Fibroblast of skin of right quadriceps (primary cell): ENCODE results near the gene GLT1D1.
A peak's percentile ranks its signal among the peaks of the same experiment; 100 is the strongest.

Source experiments
- DNase-seq: peaks from one replicate; pipeline ENCODE4 v3.0.0-alpha.2; 2013

The GLT1D1 gene

GRCh38 chr12:128918481-128919260 lies 65.4 kb downstream of the GLT1D1 start:
- no peak for DNase-seq

GRCh38 chr12:128920468-128920867 lies 67.2 kb downstream of the GLT1D1 start:
- DNase-seq = peak; percentile 28

GRCh38 chr12:128928361-128928760 lies 75.1 kb downstream of the GLT1D1 start:
- DNase-seq = no peak

- DNase-seq = no peak
Measured at GRCh38 chr12:128929057-128929456, 75.8 kb downstream of the GLT1D1 start.

- no peak for DNase-seq
Measured at GRCh38 chr12:128930606-128931005, 77.3 kb downstream of the GLT1D1 start.

DNA sequence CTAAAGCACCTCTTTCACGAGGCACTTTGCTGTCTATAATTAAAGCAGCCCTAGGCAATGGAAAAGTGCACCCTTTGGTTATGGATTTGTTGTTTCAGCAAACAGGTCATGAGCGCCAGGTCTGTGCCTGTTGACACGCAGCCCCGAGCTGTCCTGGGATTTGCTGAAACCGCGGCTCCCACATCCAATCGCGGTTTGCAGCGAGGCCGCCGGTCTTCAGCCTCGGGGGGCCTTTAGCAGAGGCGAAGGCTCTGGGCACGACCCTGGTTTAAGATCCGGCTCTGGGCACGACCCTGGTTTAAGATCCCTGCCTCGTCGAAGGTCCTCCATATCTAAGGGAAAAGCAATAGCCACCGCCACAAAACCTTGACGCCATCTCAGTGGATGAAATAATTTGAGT lies 79.2 kb downstream of the GLT1D1 start:
- DNase-seq = no peak

DNA sequence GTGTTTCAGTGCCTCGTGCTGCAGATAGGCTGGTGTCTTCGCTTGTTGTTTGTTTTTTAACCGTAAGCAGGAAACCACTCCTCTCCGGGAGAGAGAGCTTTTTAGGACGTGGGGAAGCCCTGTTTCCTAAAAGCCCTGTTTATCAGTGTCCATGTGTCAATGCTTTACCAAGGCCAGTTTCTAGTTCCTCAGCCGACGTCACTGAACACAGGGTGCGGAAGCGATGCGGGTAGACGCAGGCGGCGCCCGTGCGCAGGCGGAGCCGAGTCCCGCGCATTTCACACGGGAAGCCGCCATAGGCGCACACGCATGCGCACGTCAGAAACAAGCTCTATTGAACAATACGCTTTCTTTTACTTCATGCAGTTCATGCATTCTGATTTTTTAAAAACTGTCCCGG lies 79.8 kb downstream of the GLT1D1 start:
- no peak for DNase-seq

DNA sequence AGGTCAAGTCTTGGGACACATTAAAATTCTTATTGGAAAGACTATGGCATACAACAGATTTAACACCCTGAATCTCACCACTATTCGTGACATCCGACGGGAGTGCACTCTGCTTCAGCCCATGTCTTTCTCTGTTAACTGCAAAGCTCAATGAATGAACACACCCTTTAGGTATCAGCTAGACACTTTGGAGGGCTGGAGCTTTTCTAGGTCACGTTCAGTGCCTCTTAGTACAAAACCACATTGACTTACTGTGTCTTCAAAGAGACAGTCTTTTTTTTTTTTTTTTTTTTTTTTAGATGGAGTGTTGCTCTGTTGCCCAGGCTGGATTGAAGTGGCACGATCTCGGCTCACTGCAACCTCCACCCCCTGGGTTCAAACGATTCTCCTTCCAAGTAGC lies 80.6 kb downstream of the GLT1D1 start:
- no peak for DNase-seq

- DNase-seq = no peak
Measured at GRCh38 chr12:128938886-128939285, 85.6 kb downstream of the GLT1D1 start.

DNA sequence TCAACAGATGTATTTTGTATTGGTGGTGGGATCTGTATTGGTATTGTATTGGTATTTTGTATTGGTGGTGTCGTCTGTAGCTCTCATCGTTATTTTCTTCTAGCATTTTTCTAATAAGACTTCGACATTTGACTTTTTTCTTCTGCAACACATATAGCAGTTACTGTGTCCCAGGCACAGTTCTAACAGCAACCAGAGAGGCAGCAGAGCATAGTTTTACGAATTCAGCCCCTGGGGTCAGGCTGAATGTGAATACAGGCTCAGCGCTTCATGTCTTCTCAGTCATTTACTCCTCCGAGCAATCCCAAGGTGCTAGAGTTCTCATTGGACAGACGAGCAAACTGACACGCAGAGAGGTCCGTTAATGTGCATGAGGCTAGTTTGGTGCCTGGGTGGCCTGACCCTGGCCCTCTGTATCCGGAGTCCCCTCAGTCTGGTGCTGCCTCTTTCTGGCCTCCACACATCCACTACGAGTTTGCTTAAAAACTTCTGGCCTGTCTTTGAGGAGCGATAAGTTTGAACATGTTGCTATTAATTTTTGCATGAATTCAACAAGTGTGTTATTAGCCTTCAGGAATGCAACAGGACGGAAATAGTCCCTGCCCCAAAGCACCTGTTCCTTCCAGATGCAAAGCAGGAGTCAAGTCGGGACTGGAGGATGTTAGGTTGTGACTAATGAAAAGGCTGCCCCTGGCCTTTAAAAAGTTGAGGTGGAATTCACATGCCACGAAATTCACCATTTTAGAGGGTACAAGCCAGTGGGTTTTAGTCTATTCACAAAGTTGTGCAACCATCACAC lies 87.0 kb downstream of the GLT1D1 start:
- no peak for DNase-seq

- DNase-seq = no peak
Measured at GRCh38 chr12:128940974-128941373, 87.7 kb downstream of the GLT1D1 start.

DNA sequence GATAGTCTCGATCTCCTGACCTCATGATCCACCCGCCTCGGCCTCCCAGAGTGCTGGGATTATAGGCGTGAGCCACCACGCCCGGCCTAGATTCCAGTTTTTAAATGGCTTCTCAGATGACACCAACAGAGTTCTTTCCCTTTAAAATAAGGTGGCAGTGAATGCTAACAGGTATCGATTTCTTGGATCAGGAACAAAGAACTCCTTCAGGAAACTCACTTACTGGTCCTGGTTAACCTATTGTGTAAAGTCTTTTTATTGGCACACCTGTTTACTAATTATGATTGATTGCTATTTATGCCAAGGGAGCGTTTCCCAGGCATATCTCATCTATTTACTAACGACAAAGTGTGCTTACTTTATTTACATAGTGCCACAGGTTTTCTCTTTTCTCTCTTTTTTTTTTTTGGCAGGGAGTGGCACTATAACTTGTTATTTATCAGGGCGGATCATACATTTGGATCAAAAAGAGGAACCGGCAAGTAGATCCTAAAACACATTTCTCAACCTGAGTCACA lies 89.7 kb downstream of the GLT1D1 start:
- no peak for DNase-seq

DNA sequence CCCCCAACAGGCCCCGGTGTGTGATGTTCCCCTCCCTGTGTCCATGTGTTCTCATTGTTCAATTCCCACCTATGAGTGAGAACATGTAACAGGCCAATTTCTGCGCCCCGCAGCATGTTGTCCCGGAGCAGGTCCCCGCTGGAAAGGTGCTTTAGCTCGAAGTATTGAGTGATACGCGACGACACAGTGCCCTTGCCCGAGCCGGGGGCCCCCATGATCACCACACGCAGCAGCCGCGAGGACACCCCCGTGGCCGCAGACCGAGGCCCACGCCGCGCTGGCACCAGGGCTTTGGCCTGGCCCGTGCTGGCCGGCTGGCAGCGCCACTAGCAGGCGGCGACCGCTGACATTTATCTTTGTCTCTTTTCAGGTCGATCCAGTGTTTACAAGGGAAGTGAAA lies 91.7 kb downstream of the GLT1D1 start:
- no peak for DNase-seq

DNA sequence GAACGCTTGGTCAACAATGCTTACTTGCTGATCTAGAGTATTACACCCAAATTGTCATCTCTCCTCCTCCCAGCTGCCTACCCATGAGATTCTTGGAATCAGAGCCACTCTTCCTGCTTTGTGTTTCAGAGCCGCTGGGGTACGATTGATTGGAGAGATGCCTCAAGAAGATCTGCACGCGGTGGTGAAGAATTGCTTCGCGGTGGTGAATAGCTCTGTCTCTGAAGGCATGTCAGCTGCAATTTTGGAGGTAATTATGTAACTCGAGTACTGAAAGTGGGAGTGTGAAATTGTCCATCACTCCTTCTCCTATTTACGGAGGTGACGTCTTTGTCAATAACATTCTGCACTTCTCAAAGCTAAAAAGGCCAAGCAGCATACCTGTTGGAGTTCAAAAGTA lies 93.9 kb downstream of the GLT1D1 start:
- no peak for DNase-seq

DNA sequence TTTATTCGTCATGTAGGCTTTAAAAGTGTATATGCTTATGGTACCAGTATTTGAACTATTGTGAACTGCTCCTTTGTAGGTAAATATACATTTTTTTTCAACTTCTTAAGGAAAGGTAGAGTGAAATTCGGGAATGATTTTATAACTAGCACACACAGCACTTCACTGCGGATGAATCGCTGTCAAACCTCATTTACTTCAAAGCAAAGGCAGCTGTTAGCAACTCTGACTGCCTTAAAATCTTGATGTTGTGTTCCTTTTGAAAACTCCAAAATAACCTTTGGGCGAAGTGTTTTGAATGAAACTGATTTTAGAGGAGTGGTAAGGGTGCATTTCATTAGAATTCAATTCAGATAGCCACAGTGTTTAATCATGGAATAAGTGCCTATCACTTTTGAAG lies 95.8 kb downstream of the GLT1D1 start:
- no peak for DNase-seq

GRCh38 chr12:128951448-128951847 lies 98.2 kb downstream of the GLT1D1 start:
- no peak for DNase-seq

DNA sequence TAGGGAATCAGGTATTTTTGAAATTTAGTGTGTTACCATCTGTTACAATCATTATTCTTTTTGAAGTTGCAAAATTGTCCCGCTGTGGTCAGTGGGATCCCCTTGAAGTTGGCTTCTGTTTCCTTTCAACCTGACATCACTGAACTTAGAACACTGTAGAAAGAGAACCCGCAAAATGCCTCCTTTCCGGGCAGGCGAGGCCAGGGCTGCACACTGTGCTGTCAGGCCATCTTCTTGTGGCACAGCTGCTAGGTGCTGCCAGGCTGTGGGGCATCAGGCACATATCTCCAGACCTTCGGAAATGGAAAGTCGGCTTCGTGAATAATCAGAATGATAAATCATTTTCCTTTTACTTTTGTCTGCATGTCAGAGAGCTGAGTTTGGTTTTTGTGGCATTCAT lies 103.5 kb downstream of the GLT1D1 start:
- DNase-seq = no peak

DNA sequence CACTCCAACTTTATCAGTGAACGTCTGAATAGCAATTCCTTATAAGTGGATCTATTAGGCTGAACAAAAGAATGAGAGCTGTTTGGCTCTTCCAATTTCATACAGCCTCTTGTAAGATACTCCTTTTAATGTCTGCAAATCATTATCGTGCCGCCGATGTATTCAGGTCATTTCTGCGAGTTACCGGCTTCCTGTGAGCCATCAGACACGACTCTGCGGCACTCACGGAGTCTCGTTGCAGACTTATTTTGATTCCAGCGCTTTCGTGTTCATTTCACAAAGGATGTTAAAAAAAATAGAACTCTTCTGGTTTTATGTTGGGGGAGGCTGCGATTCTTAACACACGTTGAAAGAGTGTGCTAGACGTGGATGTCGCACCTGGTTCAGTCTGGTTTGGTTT lies 106.6 kb downstream of the GLT1D1 start:
- DNase-seq = no peak

DNA sequence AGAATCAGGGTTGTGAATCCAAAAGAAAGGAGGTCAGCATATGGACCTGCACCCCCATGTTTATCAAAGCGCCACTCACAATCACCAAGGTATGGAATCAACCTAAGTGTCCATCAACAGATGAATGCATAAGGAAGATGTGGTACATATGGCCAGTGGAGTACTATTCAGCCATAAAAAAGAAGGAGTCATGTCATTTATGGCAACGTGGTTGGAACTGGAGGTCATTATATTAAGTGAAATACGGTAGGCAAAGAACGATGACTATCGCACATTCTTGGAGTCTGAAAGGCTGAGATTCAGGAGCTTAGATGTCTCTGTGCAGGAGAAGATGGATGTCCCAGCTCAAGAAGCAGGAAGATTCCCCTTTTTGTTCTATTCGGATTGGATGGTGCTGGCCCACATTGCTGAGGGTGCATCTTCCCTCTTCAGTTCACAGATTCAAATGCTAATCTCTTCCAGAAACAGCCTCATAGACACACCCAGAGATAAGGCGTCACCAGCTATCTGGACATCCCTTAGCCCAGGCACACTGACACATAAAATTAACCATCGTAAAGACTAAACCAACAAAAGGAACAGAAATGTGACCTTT lies 108.1 kb downstream of the GLT1D1 start:
- no peak for DNase-seq

DNA sequence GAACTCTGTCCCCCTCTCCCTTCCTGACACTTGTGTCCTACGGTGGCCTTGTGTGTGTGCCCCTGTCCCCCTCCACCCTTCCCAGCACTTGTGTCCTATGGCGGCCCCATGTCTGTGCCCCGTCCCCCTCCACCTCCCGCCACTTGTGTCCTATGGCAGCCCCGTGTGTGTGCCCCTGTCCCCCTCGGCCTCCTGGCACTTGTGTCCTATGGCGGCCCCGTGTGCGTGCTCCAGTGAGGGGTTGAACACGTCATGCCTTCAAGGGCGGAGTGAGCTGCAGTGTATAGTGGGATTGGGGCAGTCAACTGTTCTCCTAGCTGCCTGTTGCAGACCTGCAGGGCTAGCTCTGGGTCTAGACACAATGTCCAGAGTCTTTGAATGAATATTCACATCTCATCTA lies 108.7 kb downstream of the GLT1D1 start:
- no peak for DNase-seq

- DNase-seq = no peak
Measured at GRCh38 chr12:128966203-128966810, 113.0 kb downstream of the GLT1D1 start.

DNA sequence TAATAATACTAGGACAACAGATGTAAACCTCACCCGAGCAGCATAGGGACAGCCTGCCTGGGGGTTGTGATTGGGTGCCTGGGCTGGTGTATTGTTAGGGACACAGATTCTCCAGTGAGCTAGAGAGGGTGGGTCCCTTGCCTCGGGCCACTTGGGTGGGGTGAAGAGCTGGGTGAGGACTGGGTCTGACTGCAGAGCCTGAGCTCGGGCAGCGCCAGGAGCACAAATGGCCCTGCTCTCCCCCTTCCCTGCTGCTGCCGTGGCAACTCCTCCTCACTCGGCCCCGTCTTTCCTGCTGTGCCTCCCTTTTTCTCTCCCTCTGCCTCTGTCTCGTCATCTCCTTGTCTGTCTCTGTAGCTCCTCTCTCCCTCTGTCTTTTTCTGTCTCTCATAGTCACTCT lies 115.4 kb downstream of the GLT1D1 start:
- DNase-seq = no peak

GRCh38 chr12:128969480-128970055 lies 116.3 kb downstream of the GLT1D1 start:
- DNase-seq = no peak
